Lower leg skin (tissue), 4 donors: ENCODE data around the gene SOX6. TPM values are rescaled to one million over a fixed set of nuclear protein-coding genes. Genes with fewer than 3 reads are reported as not detected.

ENCODE experiments used
- DNase-seq, 2 donors: peaks; one replicate each; pipeline ENCODE4 v3.0.0-alpha.2; 2019; ENCODE audit warnings: low spot score in 2 of 2
- H3K4me3 ChIP-seq: fragments of 200-600 bp; sonication (generic); 2 replicates; pipeline ENCODE4 v1.5.1; 2017; ENCODE audit warnings: mild to moderate bottlenecking, low read depth; ENCODE audit not compliant: poor library complexity, severe bottlenecking
- POLR2A ChIP-seq, 2 donors: fragments of 450-650 bp; IDR thresholded peaks; one replicate each; pipeline ENCODE4 v1.6.1; 2016 to 2017; ENCODE audit warnings: antibody characterized with exemption in 2 of 2, mild to moderate bottlenecking in 1 of 2, moderate library complexity in 1 of 2
- WGBS, 2 donors: methylation state at CpG; one replicate each; pipeline ENCODE4 v1.1.5; 2018; 5-methylcytosine and 5-hydroxymethylcytosine counted together
- intact Hi-C: fragments of 100-400 bp; cut with DNase I; formaldehyde crosslinking; loops from one replicate; pipeline ENCODE4 v1.15.0; 2023; ENCODE audit warnings: low total_unique reads
- total RNA-seq, 4 donors: library from RNA; depleted of rRNA; stranded (reverse); fragments of >200 nt; gene quantifications; one replicate each; pipeline ENCODE4 v1.1.0, GENCODE V29; 2016
- TF ChIP-seq, protein P1 (sequence below), 3 donors: fragments of 450-650 bp; IDR thresholded peaks; one replicate each; pipeline ENCODE4 v1.5.1; 2016; ENCODE audit warnings: antibody characterized with exemption in 3 of 3, mild to moderate bottlenecking in 3 of 3, moderate library complexity in 2 of 3

The SOX6 gene
- total RNA-seq, 4 donors from 2014 or later: 11.2 to 31.8 (median 11.6) TPM

DNA sequence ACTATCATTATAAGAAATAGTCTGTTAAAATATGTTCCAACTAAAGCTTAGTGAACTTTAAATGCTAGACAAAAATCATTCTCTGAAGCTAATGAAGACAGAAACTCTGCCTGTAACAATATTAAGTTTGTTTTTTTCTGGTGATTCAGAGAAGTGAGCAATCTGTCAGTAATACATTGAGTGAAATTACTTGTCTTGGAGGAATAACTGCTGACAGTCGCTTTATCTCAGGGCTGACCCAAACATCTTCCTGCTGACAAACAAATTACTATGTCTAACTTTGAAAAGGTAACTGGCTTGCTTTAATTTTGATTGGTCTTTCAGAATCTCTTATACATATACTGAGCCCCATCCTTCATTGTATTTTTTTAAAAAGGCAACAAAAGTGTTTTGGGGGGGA, 264.5 kb downstream of the SOX6 start:
- intact Hi-C loops: no loop called here
- DNase-seq: no peak
- 79 to 91% methylated on average over 1 of the region's 1 CpG for WGBS, 2 donors
- H3K4me3 ChIP-seq: no peak overlapping the region
- no peak for TF ChIP-seq POLR2A (IDR thresholded peaks at IDR 0.05)
- TF ChIP-seq, protein P1, sequence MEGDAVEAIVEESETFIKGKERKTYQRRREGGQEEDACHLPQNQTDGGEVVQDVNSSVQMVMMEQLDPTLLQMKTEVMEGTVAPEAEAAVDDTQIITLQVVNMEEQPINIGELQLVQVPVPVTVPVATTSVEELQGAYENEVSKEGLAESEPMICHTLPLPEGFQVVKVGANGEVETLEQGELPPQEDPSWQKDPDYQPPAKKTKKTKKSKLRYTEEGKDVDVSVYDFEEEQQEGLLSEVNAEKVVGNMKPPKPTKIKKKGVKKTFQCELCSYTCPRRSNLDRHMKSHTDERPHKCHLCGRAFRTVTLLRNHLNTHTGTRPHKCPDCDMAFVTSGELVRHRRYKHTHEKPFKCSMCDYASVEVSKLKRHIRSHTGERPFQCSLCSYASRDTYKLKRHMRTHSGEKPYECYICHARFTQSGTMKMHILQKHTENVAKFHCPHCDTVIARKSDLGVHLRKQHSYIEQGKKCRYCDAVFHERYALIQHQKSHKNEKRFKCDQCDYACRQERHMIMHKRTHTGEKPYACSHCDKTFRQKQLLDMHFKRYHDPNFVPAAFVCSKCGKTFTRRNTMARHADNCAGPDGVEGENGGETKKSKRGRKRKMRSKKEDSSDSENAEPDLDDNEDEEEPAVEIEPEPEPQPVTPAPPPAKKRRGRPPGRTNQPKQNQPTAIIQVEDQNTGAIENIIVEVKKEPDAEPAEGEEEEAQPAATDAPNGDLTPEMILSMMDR (IDR thresholded peaks at IDR 0.05): no peak

DNA sequence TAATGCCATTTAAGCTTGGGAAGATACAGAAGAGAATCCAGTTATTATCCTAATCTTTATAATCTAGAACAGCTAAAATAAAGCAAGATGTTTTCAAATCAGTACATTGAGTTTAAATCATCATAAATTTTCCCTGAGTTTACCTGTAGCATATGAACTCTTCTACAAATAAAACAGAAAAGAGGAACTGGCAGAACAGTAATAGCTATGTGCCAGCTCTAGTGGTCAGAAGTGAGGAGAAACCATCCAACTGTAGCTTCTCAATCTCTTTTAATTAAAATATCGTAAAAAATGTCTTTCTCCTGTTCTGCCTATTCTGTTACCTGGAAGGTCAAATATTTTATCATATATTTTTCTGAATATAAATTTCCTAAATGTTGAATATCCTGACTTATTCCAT, 266.9 kb downstream of the SOX6 start:
- no peak for TF ChIP-seq POLR2A (IDR thresholded peaks at IDR 0.05)
- TF ChIP-seq, protein P1 (IDR thresholded peaks at IDR 0.05): no peak
- WGBS, 2 donors: 90 to 98% methylated on average over 1 of the region's 1 CpG
- no peak overlapping the region for H3K4me3 ChIP-seq
- no peak for DNase-seq
- intact Hi-C loops: no loop called here

DNA sequence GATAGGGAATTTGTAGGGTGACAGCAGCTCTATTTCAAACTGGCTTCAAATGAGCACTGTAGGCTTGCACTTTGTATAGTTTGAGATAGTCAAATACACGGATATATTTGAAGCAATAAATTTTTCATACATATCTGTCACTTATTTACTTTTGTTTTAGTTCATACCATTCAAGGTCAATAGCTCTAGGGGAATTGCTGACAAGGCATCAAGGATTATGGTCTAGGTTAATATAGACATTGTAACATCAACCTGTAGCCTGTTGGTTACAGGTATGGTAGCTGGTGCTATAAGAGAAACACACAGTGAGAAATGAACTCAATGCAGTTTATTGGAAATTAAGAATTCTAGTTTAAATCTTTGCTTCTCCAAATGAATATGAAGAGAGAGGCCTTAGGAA, 267.6 kb downstream of the SOX6 start:
- no peak for DNase-seq
- WGBS, 2 donors: 42 to 59% methylated on average over 1 of the region's 1 CpG
- TF ChIP-seq POLR2A (IDR thresholded peaks at IDR 0.05): no peak
- TF ChIP-seq, protein P1 (IDR thresholded peaks at IDR 0.05): no peak
- intact Hi-C loops: no loop called here
- no peak overlapping the region for H3K4me3 ChIP-seq

DNA sequence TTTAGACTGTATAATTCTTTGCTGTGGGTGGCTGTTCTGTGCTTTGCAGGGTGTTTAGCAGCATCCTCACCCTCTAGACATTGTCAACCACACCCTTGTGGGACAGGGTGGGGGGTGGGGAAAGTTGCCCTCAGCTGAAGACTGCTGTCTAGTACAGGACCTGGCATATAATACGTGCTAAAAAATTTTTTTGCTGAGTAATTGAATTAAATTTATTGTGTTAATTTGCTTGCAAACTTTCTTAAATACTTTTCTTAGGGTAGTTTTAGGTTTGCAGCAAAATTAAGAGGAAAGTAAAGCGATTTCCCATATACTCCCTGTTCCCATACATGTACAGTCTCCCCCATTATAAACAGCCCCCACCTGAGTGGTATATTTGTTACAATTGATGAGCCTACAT, 268.5 kb downstream of the SOX6 start:
- TF ChIP-seq, protein P1 (IDR thresholded peaks at IDR 0.05): no peak
- TF ChIP-seq POLR2A (IDR thresholded peaks at IDR 0.05): no peak
- WGBS, 2 donors: 82 to 84% methylated on average over 2 of the region's 2 CpGs
- DNase-seq: no peak
- intact Hi-C loops: no loop called here
- H3K4me3 ChIP-seq: no peak overlapping the region

DNA sequence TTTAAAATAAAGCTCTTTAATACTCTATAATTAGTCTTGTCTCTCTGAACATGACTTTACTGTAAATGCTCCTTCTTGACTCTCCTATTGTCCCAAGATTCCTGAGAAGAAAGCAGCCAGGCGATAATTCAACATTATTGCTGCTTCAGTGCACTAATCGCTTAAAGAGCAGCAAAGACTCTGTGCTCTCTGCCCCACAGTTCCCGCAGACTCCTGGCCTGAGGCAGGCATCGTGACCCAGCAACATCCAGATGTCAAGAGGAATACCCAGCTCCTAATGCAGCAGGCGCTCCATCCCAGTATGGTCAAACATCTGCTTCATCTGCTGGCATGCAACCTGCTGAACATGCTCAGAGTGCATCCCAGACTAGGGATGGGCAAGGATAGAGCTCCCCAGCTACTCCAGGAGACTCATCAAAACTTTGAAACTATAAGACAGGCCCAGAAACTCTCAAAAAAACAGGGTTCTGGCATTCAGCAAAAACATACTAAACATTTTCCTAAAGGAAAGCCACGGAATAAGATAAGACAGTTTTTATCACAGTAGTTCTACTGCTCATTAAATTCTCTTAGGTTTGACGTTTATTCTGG, 270.0 kb downstream of the SOX6 start:
- no peak overlapping the region for H3K4me3 ChIP-seq
- TF ChIP-seq, protein P1 (IDR thresholded peaks at IDR 0.05): no peak
- TF ChIP-seq POLR2A (IDR thresholded peaks at IDR 0.05): no peak
- 85 to 92% methylated on average over 7 of the region's 7 CpGs for whole genome bisulfite sequencing, 2 donors
- intact Hi-C loops: no loop called here
- DNase-seq: no peak
